ENCODE measurements around the gene NR3C2. TPM values are rescaled to one million over a fixed set of nuclear protein-coding genes. Genes with fewer than 3 reads are reported as not detected.

NR3C2 gene
- total RNA-seq, 1 donor from 2014 or later, result 31.4 TPM

GRCh38 chr4:148044912-148045352 is 397.3 kb downstream of the NR3C2 start:
- Histone ChIP-seq H3K4me3 (no peak overlapping the region), H3K27ac (no peak overlapping the region), H3K9me3 (no peaks in the 10 kb centered on the region), H3K4me1 (peaks cover 6% of the 10 kb centered on the region), H3K27me3 (ENCODE audit: low read depth) (no peaks in the 10 kb centered on the region), H3K36me3 (peaks cover 13% of the 10 kb centered on the region)
- DNase-seq (no peak), ATAC-seq (peak in 1 of 2 donors; percentile 37)
- TF ChIP-seq CTCF (IDR thresholded peaks at IDR 0.05), result no peak
- intact Hi-C loops (cut with DNase I), result no loop called here

GRCh38 chr4:148044089-148044911 is 397.9 kb downstream of the NR3C2 start:
- Histone ChIP-seq H3K4me3 (no peak overlapping the region), H3K27me3 (ENCODE audit: low read depth) (no peaks in the 10 kb centered on the region), H3K4me1 (peaks cover 6% of the 10 kb centered on the region), H3K36me3 (peaks cover 13% of the 10 kb centered on the region), H3K27ac (no peak overlapping the region), H3K9me3 (no peaks in the 10 kb centered on the region)
- no peak for DNase-seq
- peak in 1 of 2 donors; percentile 29 for ATAC-seq
- no peak for TF ChIP-seq CTCF (IDR thresholded peaks at IDR 0.05)
- intact Hi-C loops (cut with DNase I), result no loop called here

GRCh38 chr4:148041606-148042329 is 400.4 kb downstream of the NR3C2 start:
- Histone ChIP-seq H3K27ac (no peak overlapping the region), H3K36me3 (peaks cover 1% of the 10 kb centered on the region), H3K27me3 (ENCODE audit: low read depth) (no peaks in the 10 kb centered on the region), H3K4me1 (peaks cover 6% of the 10 kb centered on the region), H3K9me3 (no peaks in the 10 kb centered on the region), H3K4me3 (no peak overlapping the region)
- TF ChIP-seq CTCF (IDR thresholded peaks at IDR 0.05), result no peak
- ATAC-seq (no peak), DNase-seq (no peak)
- intact Hi-C loops (cut with DNase I), result no loop called here

GRCh38 chr4:148034813-148035212 is 407.4 kb downstream of the NR3C2 start:
- ATAC-seq (no peak), DNase-seq (no peak)
- Histone ChIP-seq H3K27me3 (ENCODE audit: low read depth) (no peaks in the 10 kb centered on the region), H3K36me3 (no peaks in the 10 kb centered on the region), H3K27ac (no peak overlapping the region), H3K9me3 (no peaks in the 10 kb centered on the region), H3K4me1 (no peaks in the 10 kb centered on the region), H3K4me3 (no peak overlapping the region)
- TF ChIP-seq CTCF (IDR thresholded peaks at IDR 0.05), result no peak
- intact Hi-C loops (cut with DNase I), result no loop called here

- Histone ChIP-seq H3K4me3 (no peak overlapping the region), H3K27ac (no peak overlapping the region), H3K9me3 (no peaks in the 10 kb centered on the region), H3K4me1 (no peaks in the 10 kb centered on the region), H3K27me3 (ENCODE audit: low read depth) (no peaks in the 10 kb centered on the region), H3K36me3 (no peaks in the 10 kb centered on the region)
- DNase-seq (no peak), ATAC-seq (no peak)
- intact Hi-C loops (cut with DNase I), result no loop called here
- TF ChIP-seq CTCF (IDR thresholded peaks at IDR 0.05), result no peak
Measured at GRCh38 chr4:148030193-148030873, 411.9 kb downstream of the NR3C2 start.

Measured in lower lobe of right lung (tissue), 2 donors.